Kidney glomerular epithelial cell (primary cell): Measurements from ENCODE around the gene MRPS6.

Source experiments
- DNase-seq: peaks from one replicate; lab custom pipeline; 2025; lab: John Stamatoyannopoulos, UW

The MRPS6 gene

DNA sequence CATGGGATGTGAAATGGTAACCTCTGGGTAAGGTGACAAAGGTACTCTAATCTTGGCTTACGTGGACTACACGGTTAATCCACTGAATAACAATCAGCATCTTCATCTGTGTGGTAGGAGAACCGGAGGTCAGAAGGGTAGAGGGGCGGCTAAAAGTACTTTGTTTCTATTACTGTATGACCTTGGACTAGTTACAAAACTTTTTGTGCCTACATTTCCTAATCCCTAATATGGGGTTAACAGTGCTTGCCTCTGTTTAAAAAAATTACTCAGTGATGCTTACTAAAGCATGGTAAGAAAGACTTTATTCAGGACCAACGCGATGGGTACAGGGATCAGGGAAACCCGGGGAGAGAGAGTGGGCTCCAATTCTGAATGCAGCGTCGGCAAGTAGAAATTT, 1.7 kb upstream of the MRPS6 start:
- no peak for DNase-seq

- no peak for DNase-seq
Observed at GRCh38 chr21:34072145-34073031, 990 bp upstream of the MRPS6 start.

- no peak for DNase-seq
Observed at GRCh38 chr21:34073749-34074282, 438 bp downstream of the MRPS6 start.

DNA sequence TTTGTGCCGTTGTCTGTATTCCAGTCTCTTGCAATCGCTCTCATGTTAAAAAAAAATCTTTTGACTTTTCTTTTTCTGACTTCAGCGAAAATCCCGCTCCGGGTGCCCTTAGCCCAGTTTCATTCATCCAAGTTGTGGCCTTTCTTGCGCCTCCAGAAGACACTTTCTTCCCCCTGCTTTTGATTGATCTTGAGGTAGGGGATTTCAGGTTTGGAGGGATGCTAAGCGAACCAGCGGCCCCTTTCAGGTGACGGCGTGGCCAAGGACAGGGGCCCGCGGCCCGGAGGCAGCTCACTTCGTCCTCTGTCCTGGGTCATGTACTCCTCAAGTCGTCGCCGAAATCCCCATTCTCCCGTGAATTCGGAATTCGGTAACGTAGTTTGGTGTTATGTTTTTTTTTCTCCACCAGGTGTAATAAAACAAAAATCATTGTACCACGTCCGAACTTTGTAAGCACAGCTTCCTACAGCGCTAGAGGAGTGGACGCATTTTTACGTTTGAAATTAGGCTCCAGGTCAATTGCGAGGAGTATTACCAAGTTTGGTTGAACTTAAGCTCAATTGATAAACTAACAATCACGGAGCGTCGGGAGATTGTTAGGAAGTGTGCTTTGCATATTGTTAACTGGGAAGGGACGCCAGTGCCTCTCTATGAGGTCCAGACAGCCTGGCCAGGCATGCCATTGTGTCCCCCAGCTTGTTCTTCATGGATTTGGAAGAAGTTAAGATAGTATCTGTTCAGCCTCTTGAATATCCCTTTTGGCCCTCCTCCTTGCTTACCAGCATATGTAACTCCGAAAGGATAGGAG, 1.1 kb downstream of the MRPS6 start:
- DNase-seq, result no peak

DNA sequence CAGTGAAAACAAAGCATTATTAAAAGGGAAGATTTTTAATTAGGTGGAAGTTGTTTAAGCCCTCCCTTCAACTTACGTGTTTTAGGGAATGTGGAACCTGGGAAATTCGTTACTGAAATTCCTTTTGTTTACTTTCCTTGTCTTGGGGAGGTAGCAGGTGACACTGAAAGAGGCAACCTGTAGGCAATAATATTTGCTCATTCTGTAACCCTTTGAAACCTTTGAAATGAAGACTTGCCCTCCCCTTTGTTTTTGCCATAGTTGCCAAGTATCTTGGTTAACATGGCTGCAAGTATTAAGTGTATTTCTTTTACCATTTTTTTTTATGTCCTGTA, 1.7 kb downstream of the MRPS6 start:
- no peak for DNase-seq

DNA sequence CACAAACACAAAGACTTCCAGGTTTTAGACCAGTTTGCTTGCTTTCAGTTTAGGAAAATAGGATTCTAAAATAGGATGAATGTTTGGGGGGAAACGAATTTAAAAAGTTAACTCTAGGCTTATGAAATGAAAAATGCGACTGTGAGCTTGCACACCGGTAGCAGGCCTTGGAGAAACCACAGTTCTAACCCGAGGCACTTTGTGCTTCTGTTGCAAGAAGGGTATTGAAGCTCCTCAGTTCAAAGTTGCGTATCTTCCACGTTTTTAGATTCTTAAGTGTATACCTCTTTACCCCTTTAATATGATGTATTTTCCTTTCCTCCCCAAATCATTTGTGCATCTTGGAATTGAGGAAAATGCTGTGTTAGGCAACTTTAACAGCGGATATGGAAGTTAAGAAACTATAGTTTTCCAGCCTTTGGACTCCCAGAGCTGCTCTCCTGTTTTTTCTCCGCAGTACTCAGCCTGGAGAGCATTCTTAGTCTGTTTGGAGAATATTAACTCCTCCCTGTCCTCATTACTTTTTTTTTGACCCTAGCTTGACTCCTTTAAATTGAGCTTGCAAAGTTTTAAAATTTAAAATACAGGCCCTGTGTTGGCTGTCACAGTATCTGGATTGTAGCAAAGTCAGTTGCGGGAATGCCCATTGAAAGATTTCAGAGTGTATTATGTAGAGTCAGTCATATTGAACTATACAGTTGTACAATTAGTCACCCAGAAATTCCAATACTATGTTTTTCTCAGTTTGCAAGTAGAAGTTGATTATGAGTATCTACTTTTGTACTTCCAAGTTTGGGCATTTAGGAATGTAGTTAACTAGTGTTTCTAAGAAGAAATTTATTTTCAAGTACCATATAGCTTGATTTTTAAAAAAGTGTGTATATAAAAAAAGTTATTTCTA, 2.6 kb downstream of the MRPS6 start:
- DNase-seq, result peak; percentile 17

GRCh38 chr21:34076835-34077234, 3.5 kb downstream of the MRPS6 start:
- DNase-seq, result no peak

GRCh38 chr21:34077888-34078287, 4.5 kb downstream of the MRPS6 start:
- DNase-seq, result no peak

DNA sequence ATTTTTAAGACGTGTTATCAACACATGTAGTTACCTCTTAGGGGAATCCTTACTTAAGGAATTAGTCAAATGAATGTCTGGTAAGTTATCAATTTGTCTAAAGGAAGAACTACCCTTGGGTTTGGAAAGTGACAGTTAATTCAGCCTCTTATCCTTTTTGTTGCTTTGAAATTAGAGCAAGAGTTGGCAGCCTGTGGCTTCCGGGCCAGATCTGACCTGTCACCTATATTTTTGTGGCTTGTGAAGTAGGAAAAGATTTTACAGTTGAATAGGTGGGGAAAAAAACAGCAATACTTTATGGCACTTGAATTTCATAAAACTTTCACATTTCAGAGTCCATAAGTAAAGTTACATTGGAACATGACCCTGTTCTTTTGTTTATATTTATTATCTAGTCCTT, 5.5 kb downstream of the MRPS6 start:
- no peak for DNase-seq

- DNase-seq, result no peak
Observed at GRCh38 chr21:34080710-34081109, 7.3 kb downstream of the MRPS6 start.

GRCh38 chr21:34082769-34083168, 9.4 kb downstream of the MRPS6 start:
- no peak for DNase-seq

GRCh38 chr21:34083357-34083756, 10.0 kb downstream of the MRPS6 start:
- no peak for DNase-seq

DNA sequence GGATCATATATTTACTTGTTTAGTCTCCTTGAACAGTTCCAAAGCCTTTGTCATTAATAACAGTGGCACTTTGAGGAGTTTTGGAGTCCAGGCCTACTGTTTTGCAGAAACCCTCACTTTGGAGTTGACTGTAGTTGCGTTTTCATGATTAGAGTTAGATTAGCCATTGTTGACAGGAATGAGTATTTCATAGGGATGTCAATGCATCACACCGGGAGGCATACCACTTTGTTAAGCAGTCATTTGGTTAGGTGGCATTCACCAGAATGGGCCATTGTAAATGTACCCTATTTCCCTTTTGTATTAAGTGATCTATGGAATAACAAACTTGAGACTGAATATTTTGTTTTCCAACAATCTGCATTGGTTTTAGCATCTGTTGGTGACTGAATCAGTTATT, 11.8 kb downstream of the MRPS6 start:
- DNase-seq, result no peak

DNA sequence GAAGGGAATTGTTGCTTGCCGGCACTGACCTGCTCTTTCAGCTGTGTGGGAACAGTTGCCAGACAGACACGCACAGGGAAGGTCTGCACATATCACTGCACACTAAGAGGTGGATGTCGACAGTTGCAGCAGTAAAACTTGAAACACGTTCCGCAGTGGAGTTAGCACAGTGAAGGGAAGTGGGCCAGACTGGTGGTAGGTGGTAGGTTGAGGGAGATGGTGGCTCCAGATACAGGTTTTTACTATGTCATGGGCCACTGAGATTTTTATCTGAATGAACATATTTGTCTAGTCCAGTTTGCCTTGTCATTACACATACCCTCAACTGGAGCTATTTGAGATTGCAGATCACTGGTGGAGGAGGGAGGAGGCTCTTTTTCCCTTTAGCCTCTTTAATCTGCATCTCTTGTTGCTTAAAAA, 13.5 kb downstream of the MRPS6 start:
- no peak for DNase-seq

- no peak for DNase-seq
Observed at GRCh38 chr21:34088752-34089151, 15.4 kb downstream of the MRPS6 start.

DNA sequence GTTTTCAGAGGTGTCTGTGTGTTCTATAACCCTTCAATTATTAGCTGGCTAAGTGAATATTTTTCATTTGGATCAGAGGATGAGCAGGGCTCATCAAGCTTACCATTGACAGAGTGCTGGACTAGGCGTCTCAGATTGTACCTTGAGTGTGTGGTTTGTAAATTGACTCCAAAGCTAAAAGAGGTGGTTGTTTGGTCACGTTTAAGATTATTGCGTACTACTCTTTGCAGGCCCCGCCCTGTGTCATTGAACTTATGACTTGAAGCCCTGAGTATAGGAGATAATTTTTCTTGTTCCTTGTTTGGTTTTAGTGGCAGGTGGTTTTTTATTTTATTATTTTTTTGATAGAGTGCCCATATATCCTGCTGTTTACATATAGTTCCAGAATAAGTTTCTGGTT, 17.7 kb downstream of the MRPS6 start:
- DNase-seq, result no peak

DNA sequence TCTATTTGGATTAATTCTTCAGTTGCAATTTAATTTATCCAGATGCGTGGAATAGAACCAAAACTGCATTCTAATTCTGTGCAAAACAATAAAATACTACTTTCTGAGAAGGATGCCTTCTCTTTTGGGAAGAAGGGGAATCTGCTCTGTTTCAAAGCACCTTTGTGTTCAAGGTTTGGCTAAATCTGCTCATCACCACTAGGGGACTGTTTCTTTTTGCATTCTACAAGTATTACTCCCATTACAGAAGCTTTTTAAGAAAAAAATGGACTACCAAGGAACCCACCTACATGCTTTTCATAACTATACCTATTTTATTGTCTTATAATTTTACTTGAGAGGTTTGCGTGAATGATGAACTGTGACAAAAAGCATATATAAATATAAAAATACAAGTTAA, 18.2 kb downstream of the MRPS6 start:
- no peak for DNase-seq

GRCh38 chr21:34092262-34092921, 19.0 kb downstream of the MRPS6 start:
- DNase-seq, result no peak

GRCh38 chr21:34093083-34093482, 19.7 kb downstream of the MRPS6 start:
- DNase-seq, result no peak

DNA sequence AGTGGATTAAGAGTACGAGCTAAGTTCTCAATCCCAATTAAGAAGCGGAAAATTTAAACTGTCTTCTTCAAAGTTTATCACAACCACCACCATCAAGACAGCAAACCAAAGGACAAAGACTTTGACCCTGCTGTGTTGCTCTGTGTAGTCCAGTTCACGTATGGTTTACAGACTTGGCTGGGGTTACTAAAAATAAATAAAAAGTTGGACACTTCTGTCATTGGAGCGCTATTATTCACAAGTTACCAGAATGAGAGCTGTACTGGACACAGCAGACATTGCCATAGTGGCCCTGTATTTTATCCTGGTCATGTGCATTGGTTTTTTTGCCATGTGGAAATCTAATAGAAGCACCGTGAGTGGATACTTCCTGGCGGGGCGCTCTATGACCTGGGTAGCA, 21.6 kb downstream of the MRPS6 start:
- DNase-seq, result no peak

GRCh38 chr21:34097442-34097841, 24.1 kb downstream of the MRPS6 start:
- no peak for DNase-seq

GRCh38 chr21:34100337-34100736, 27.0 kb downstream of the MRPS6 start:
- DNase-seq, result no peak
